ENCODE results near the gene TNFRSF6B.
"Not testable (repeated sequence)": the region's sequence is repeated elsewhere in the genome, so short reads cannot be mapped to it uniquely, and the experiment has no call there.

The TNFRSF6B gene

GRCh38 chr20:63708301-63709148, 12.1 kb downstream of the TNFRSF6B start:
- DNase-seq (ENCODE audit: low spot score) = no peak

DNA sequence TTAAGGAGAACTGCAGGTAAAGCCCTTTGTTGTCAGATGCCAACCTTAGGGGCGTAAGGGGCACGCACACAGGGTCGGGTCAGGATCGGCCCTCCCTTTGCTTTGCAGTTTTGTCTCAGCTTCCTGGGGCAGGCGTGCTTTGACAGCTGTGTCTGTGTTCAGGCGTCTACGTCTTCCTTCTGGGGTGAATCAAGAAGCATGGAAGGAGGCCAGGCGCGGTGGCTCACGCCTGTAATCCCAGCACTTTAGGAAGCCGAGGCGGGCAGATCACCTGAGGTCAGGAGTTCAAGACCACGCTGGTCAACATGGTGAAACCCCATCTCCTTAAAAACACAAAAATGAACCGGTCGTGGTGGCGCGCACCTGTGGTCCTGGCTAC, 12.7 kb downstream of the TNFRSF6B start:
- no peak for DNase-seq (ENCODE audit: low spot score)

- DNase-seq (ENCODE audit: low spot score) = no peak
These were observed 14.7 kb downstream of the TNFRSF6B start for GRCh38 chr20:63711085-63711645.

DNA sequence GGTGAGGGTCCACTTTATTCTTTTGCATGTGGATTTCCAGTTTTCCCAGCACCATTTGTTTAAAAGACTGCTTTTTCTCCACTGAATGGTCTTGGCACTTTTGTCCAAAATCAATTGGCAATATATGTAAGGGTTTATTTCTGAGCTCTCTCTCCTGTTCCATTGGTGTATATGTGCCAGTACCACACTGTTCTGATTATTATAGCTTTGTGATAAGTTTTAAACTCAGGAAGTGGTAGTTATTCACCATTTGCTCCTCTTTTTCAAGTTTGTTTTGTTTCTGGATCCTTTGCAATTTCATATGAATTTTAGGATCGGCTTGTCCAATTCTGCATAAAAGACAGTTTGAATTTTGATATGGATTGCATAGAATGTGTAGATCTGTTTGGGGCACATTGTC, 15.7 kb downstream of the TNFRSF6B start:
- no peak for DNase-seq (ENCODE audit: low spot score)

DNA sequence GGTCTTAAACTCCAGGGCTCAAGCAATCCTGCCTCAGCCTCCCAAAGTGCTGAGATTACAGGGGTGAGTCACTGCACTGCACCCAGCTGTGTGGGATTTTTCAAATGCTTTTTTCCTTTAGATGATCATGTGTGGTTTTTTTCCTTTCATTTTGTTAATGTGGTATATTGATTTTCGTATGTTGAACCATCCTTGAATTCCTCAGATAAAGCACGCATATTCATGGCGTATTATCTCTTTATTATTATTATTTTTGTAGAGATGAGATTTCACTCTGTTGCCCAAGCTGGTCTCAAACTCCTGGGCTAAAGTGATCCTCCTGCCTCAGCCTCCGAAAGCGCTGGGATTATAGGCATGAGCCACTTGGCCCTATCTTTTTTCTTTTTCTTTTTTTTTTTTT, 18.4 kb downstream of the TNFRSF6B start:
- no peak for DNase-seq (ENCODE audit: low spot score)

DNA sequence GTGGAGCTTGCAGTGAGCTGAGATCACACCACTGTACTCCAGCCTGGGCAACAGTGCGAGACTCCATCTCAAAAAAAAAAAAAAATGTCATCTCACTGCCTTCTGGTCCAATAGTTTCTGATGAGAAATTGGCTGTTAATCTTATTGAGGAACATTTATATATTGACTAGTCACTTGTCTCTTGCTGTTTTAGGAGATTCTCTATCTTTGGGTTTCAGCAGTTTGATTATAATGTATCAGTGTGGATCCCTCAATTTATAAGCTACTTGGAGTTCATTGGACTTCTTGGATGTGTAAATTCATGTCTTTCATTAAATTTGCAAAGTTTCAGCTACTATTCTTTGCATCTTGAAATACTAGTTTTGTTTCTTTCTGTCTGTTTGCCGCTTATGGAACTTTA, 22.5 kb downstream of the TNFRSF6B start:
- no peak for DNase-seq (ENCODE audit: low spot score)

- DNase-seq (ENCODE audit: low spot score) = not testable (repeated sequence)
These were observed 26.6 kb downstream of the TNFRSF6B start for GRCh38 chr20:63722967-63723622.

DNA sequence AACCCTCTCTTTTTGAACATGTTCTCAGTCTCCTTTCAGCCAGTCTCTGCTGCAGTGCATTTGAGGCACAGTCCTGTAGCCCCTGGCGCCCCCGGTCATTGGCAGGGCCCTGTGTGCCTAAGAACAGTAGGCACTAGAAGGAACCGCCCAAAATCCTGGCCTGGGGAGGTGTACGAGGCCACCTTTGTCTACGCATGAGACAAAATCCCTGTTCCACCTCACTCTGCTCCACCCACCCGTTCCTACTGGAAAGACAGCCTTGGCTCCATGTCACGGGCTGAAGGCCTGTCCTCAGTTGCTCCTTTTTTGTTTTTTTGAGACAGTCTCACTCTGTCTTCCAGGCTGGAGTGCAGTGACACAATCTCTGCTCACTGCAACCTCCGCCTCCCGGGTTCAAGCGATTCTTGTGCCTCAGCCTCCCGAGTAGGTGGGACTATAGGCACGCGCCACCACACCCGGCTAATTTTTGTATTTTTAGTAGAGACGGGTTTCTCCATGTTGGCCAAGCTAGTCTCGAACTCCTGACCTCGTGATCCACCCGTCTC, 33.8 kb downstream of the TNFRSF6B start:
- DNase-seq (ENCODE audit: low spot score) = not testable (repeated sequence)

DNA sequence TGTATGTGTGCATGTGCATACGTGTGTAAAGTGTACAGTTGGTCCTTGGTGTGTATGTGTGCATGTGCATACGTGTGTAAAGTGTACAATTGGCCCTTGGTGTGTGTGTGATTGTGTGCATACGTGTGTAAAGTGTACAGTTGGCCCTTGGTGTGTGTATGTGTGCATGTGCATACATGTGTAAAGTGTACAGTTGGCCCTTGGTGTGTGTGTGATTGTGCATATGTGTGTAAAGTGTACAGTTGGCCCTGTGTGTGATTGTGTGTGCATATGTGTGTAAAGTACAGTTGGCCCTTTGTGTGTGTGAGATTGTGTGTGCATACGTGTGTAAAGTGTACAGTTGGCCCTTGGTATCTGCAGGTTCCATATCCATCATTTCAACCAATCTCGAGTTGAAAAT, 35.0 kb downstream of the TNFRSF6B start:
- no peak for DNase-seq (ENCODE audit: low spot score)

GRCh38 chr20:63732118-63733095, 36.0 kb downstream of the TNFRSF6B start:
- no peak for DNase-seq (ENCODE audit: low spot score)

DNA sequence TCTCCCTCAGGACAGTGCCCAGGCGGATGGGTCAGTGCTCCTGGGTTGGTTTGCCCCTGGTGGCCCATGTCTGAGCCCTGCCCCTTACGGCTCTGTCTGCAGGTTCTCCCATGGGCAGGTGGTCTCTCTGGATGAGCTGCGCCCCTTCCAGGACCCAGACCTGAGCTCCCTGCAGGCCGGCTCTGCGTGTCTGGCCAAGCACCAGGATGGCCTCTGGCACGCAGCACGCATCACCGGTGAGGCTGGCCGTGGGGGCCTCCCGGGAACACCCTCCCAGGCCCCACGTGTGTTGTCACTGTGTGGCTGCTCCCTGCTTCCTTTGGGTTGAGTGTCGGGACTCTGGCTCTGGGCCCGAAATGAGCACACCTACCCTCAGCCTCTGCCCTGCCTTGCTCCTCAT, 36.7 kb downstream of the TNFRSF6B start:
- DNase-seq (ENCODE audit: low spot score) = no peak

DNA sequence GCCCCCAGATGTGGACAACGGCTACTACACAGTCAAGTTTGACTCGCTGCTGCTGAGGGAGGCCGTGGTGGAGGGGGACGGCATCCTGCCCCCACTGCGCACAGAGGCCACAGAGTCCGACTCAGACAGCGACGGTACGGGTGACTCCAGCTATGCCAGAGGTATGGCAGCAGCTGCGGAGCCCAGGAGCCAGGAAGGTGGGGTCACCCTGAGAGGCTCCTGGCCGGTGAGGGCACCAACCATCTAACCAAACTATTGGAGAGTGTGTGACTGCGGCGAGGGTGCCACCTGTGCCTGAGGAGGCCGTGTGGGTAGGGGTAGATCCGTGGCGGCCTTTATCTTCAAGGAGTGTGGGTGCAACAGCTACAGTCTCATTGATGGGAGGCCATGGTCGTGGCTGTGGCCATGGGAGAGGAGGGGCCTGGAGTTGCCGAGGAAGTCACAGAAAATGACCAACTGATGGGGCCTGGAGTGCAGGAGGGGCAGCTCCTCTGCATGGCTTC, 37.2 kb downstream of the TNFRSF6B start:
- DNase-seq (ENCODE audit: low spot score) = no peak

DNA sequence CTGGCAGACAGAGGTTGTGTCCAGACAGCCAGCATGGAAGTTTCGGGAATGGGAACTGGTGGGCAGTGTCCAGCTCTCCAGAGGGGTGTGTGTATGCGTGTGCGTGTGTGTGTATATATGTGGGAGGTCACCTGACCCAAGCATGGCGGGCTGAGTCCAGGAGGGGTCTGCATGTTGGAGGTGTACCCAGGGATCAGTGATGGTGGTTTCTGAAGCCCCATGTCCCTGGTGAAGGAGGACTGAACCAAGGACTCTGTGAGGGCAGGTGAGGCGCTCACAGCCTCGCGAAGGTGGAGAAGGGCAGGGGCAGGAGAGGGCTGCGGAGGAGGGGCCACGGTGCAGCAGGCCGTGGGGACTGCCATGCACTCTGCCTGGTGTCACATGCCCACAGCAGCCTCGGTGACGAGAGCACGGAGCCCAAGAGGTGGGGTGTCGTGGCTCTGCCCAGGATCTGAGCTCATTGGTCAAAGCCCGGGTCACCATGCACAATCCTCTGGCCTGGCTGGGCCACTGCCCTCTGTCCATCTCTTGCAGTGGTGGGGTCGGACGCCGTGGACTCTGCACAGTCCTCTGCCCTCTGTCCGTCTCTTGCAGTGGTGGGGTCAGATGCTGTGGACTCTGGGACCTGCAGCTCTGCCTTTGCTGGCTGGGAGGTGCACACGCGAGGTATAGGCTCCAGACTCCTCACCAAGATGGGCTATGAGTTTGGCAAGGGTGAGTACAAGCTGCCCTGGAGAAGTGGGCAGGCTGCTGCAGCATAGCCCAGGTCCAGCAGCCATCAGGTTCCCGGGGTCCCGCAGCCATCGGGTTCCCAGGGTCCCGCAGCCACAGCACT, 37.9 kb downstream of the TNFRSF6B start:
- DNase-seq (ENCODE audit: low spot score) = no peak

- DNase-seq (ENCODE audit: low spot score) = no peak
These were observed 38.8 kb downstream of the TNFRSF6B start for GRCh38 chr20:63734946-63735858.

DNA sequence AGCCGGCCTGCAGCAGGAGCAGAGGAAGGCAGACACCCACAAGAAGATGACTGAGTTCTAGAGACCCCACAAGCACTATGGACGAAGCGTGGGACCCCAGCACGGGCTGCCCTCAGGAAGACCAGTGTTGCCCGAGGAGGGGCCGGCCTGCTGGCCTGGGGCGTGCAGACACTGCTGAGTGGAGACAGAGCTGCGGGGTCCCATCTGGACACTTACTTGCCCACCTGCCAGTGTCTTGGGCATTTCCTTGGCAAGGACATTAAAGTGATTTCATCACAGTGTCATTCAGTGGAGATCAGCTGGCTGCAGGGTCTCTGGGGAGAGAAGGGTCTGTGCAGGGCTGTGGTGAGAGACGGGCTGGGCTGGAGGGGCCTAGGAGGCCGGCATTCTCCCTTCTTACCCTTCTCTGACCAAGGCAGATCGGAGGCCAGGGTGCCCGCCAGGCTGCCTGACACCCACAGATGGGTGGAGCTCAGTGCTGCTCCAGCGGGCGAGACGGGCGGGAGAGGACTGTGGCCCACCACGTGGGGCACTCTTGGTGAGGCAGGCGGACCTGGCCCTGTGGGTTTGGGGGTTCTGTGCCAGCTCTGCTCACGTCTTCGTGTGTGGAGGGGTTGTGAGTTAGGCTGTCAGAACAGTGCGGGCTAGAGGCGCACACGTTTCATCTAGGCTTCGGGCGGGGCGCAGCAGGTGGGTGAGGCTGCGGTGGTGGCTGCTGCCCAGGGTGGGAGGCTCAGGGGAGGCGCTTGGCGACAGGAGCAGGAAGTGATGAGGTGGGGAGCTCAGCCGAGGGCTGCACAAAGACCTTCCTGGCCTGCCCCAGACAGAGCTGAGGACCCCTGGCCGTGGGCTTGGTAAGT, 39.6 kb downstream of the TNFRSF6B start, which contains the start of gene LIME1:
Gene LIME1, plus strand, starts transcription at position 806 of the 860 bp plus-strand sequence. CDS start 886 bp downstream, outside the sequence.
- DNase-seq (ENCODE audit: low spot score) = peak; percentile 84

GRCh38 chr20:63736893-63737694, 40.6 kb downstream of the TNFRSF6B start:
- DNase-seq (ENCODE audit: low spot score) = peak; percentile 63

- no peak for DNase-seq (ENCODE audit: low spot score)
These were observed 41.2 kb downstream of the TNFRSF6B start for GRCh38 chr20:63737695-63737944.
